GM12878 (cell line): ENCODE results near the gene ICA1. TPM values are rescaled to one million over a fixed set of nuclear protein-coding genes. Genes with fewer than 3 reads are reported as not detected.

Experiments
- ATAC-seq: fragments of 200-7000 bp; cut with Tn5 transposase; 3 replicates; pipeline ENCODE4 v1.9.1; 2020; ENCODE audit warnings: mild to moderate bottlenecking, moderate library complexity
- BruUV-seq: library from RNA; stranded (reverse); fragments of 400-500 nt; replicated peaks from 2 replicates; lab custom pipeline; 2021; lab: Mats Ljungman, UMichigan
- CTCF ChIA-PET: fragments of 300-600 bp; sonication (Branson Sonifier 250); formaldehyde crosslinking; extraction: SDS; loops from one replicate; lab custom pipeline; 2021; ENCODE audit warnings: inconsistent platforms; lab: Yijun Ruan, JAX
- POLR2A ChIA-PET: fragments of 350-600 bp; formaldehyde crosslinking; extraction: SDS; loops from one replicate; lab custom pipeline; 2021; ENCODE audit warnings: inconsistent platforms; lab: Charles Lee
- RAD21 ChIA-PET: fragments of 300-600 bp; sonication (Branson Sonifier 250); formaldehyde crosslinking; loops from one replicate; lab custom pipeline; 2023; ENCODE audit warnings: antibody characterized with exemption; ENCODE audit not compliant: unreplicated experiment; lab: Charles Lee
- SMC1A ChIA-PET: fragments of 300-600 bp; sonication (Branson Sonifier 250); formaldehyde crosslinking; loops from one replicate; lab custom pipeline; 2023; ENCODE audit not compliant: unreplicated experiment, uncharacterized antibody; lab: Charles Lee
- DNase-seq: peaks from one replicate; pipeline ENCODE4 v3.0.0-alpha.2; 2011; ENCODE audit warnings: low read depth, low spot score
- FAIRE-seq: peaks from 3 replicates; lab custom pipeline; 2011; peaks lifted over from hg19 to GRCh38; lab: Jason Lieb, UNC
- H2AFZ ChIP-seq: 2 replicates; pipeline ENCODE4 v1.6.0; 2011; ENCODE audit warnings: low read depth, low read length, control low read depth; ENCODE audit not compliant: control insufficient read depth
- H3K27ac ChIP-seq: 2 replicates; pipeline ENCODE4 v1.5.1; 2011; ENCODE audit warnings: control low read depth; ENCODE audit not compliant: control insufficient read depth, insufficient read depth
- H3K27me3 ChIP-seq, 2 experiments: replicated peaks in 1 of 2; 2 replicates each; pipeline versions ENCODE4 v1.6.0 to v1.6.1; 2011; ENCODE audit warnings: low read length in 1 of 2; ENCODE audit not compliant: control insufficient read depth in 2 of 2, insufficient read depth in 2 of 2
- H3K36me3 ChIP-seq, 2 experiments: 2 replicates each; pipeline ENCODE4 v1.5.1; 2011; ENCODE audit warnings: low read length in 1 of 2; ENCODE audit not compliant: control insufficient read depth in 2 of 2, insufficient read depth in 2 of 2
- H3K4me1 ChIP-seq: 2 replicates; pipeline ENCODE4 v1.6.1; 2011; ENCODE audit warnings: mild to moderate bottlenecking, low read length, moderate library complexity, mixed read lengths; ENCODE audit not compliant: control insufficient read depth, insufficient read depth
- H3K4me2 ChIP-seq: 2 replicates; pipeline ENCODE4 v1.6.0; 2011; ENCODE audit warnings: control low read depth; ENCODE audit not compliant: control insufficient read depth, insufficient read depth
- H3K4me3 ChIP-seq: fragments of 200-600 bp; sonication (generic); 2 replicates; pipeline ENCODE4 v1.5.1; 2016
- H3K79me2 ChIP-seq: 2 replicates; pipeline ENCODE4 v1.6.0; 2011; ENCODE audit warnings: low read length; ENCODE audit not compliant: control insufficient read depth, insufficient read depth
- H3K9ac ChIP-seq: 2 replicates; pipeline ENCODE4 v1.8.0; 2011; ENCODE audit warnings: low read length, control low read depth, mixed read lengths; ENCODE audit not compliant: control insufficient read depth, insufficient read depth
- H3K9me3 ChIP-seq: replicated peaks from 3 replicates; pipeline ENCODE4 v1.5.1; 2011; ENCODE audit warnings: mild to moderate bottlenecking, low read length; ENCODE audit not compliant: control insufficient read depth, insufficient read depth
- H4K20me1 ChIP-seq: 2 replicates; pipeline ENCODE4 v1.6.0; 2011; ENCODE audit not compliant: control insufficient read depth, insufficient read depth
- CREM ChIP-seq: IDR thresholded peaks from 2 replicates; pipeline ENCODE4 v1.6.1; 2014; ENCODE audit warnings: antibody characterized with exemption, low read depth
- EED ChIP-seq: sonication (generic); IDR thresholded peaks from 2 replicates; pipeline ENCODE4 v1.6.1; 2016; ENCODE audit warnings: antibody characterized with exemption, low read depth
- SPI1 ChIP-seq: IDR thresholded peaks from 2 replicates; pipeline ENCODE4 v1.6.1; 2011; ENCODE audit warnings: low read depth, mild to moderate bottlenecking, low read length, moderate library complexity, borderline replicate concordance; ENCODE audit not compliant: insufficient read depth
- ZNF592 ChIP-seq: fragments of 450-650 bp; IDR thresholded peaks from 2 replicates; pipeline ENCODE4 v1.6.1; 2017; ENCODE audit warnings: mild to moderate bottlenecking, moderate library complexity
- ZNF622 ChIP-seq: fragments of 450-650 bp; IDR thresholded peaks from 2 replicates; pipeline ENCODE4 v1.6.1; 2017; ENCODE audit warnings: mild to moderate bottlenecking, inconsistent platforms
- ZSCAN29 ChIP-seq: fragments of 450-650 bp; IDR thresholded peaks from 2 replicates; pipeline ENCODE4 v1.6.1; 2017; ENCODE audit warnings: mild to moderate bottlenecking, moderate library complexity
- WGBS: methylation state at CpG from one replicate; pipeline ENCODE4 v1.1.6; 2016; ENCODE audit warnings: low lambda C conversion rate; ENCODE audit not compliant: insufficient replicate concordance, insufficient coverage; ENCODE audit errors: missing lambda C conversion rate; 5-methylcytosine and 5-hydroxymethylcytosine counted together
- in situ Hi-C: fragments of 300-500 bp; cut with MboI; formaldehyde crosslinking; loops from 9 replicates; pipeline ENCODE4 v1.14.3; 2018; ENCODE audit warnings: mixed read lengths
- intact Hi-C: fragments of 100-400 bp; cut with micrococcal nuclease; formaldehyde crosslinking; loops from one replicate; pipeline ENCODE4 v1.14.2; 2022; ENCODE audit not compliant: unreplicated experiment
- polyA plus RNA-seq, 11 experiments: library from polyadenylated mRNA; depleted of rRNA in 4 of 11; unstranded in 6 of 11; stranded (reverse) in 5 of 11; fragments of >200 nt; fragmentation: Nextera tagmentation in 4 of 11; fragmentation: Illumina TruSeq in 1 of 11; extraction: Ambion mirVana in 4 of 11; extraction: Trizol in 1 of 11; gene quantifications; 1 replicate in 1 of 11; 2 replicates in 10 of 11; pipeline versions ENCODE4 v1.2.1 to v1.2.3, GENCODE V29; 2011 to 2016; ENCODE audit warnings: inconsistent platforms in 2 of 11, missing spikeins in 2 of 11, low read depth in 1 of 11
- total RNA-seq, 4 experiments: library from RNA; depleted of rRNA in 3 of 4; stranded (reverse); fragments of >200 nt in 3 of 4; fragmentation: Illumina TruSeq in 1 of 4; extraction: Trizol in 1 of 4; gene quantifications; 2 replicates each; pipeline versions ENCODE4 v1.2.1 to v1.2.3, GENCODE V29; 2013 to 2021
- TF ChIP-seq, protein P1 (sequence below): fragments of 450-650 bp; IDR thresholded peaks from 2 replicates; pipeline ENCODE4 v1.6.1; 2016; ENCODE audit warnings: mild to moderate bottlenecking, moderate library complexity, borderline replicate concordance

Gene ICA1
- total and polyA plus RNA-seq, 10 of the 15 experiments (the other 5 are each of a cell fraction or from before 2014, with no cell fraction given) = 1.3 to 35.1 (median 3.3) TPM

- peak; percentile 62; the same call in 1 of the 2 replicates for TF ChIP-seq ZNF592
- no peak for TF ChIP-seq ZNF622
- TF ChIP-seq SPI1 = peak; percentile 20; the same call in 1 of the 2 replicates
Observed at GRCh38 chr7:8131694-8132605, 130.0 kb downstream of the ICA1 start (continued).

- no peak for DNase-seq
- no peaks in the 10 kb centered on the region for H3K27me3 ChIP-seq
- peak overlapping the region; percentile 79; the same call in 1 of the 2 replicates for H3K9ac ChIP-seq
- H3K27ac ChIP-seq = peak overlapping the region; percentile 94
- FAIRE-seq = no peak
- in situ Hi-C loops (loop anchor here (25.0 kb wide), 1 partner anchor 1868 kb away; the partner anchor contains the start of gene CYTH3), intact Hi-C loops (loop anchor here (5.0 kb wide), 4 partner anchors 213 to 488 kb away; partner anchors contain the start of gene UMAD1)
- ChIA-PET POLR2A (interaction anchor here (0.5 to 7.7 kb wide), 5 partner anchors 11 to 161 kb away, joined by 3 to 133 read pairs (median 7); partner anchors contain the start of gene GLCCI1), CTCF (interaction anchor here (1.0 to 4.4 kb wide), 5 partner anchors 9 to 411 kb away, joined by 3 to 16 read pairs (median 5); no protein-coding TSS in a partner anchor), RAD21 (interaction anchor here (1.7 to 8.5 kb wide), 6 partner anchors 9 to 310 kb away, joined by 4 to 124 read pairs (median 23); partner anchors contain the start of gene GLCCI1), SMC1A (interaction anchor here (1.0 to 9.2 kb wide), 9 partner anchors 12 to 449 kb away, joined by 3 to 182 read pairs (median 4); partner anchors contain the start of gene GLCCI1)
- peaks cover 89% of the 10 kb centered on the region for H3K4me1 ChIP-seq
- no peaks in the 10 kb centered on the region for H4K20me1 ChIP-seq
- 53% methylated on average over 1 of the region's 1 CpG for WGBS
- ATAC-seq = no peak
- H3K36me3 ChIP-seq = no peaks in the 10 kb centered on the region
- H3K9me3 ChIP-seq = no peaks in the 10 kb centered on the region
- peak overlapping the region; percentile 97 for H3K4me2 ChIP-seq
- no TSS peak for BruUV-seq
- 0 out of 2 replicates have a peak overlapping the region, but pooled peaks have one; percentile 4 for H3K4me3 ChIP-seq
- H2AFZ ChIP-seq = no peak overlapping the region
- peaks cover 3% of the 10 kb centered on the region; the same call in 1 of the 2 replicates for H3K79me2 ChIP-seq
- TF ChIP-seq, protein P1, sequence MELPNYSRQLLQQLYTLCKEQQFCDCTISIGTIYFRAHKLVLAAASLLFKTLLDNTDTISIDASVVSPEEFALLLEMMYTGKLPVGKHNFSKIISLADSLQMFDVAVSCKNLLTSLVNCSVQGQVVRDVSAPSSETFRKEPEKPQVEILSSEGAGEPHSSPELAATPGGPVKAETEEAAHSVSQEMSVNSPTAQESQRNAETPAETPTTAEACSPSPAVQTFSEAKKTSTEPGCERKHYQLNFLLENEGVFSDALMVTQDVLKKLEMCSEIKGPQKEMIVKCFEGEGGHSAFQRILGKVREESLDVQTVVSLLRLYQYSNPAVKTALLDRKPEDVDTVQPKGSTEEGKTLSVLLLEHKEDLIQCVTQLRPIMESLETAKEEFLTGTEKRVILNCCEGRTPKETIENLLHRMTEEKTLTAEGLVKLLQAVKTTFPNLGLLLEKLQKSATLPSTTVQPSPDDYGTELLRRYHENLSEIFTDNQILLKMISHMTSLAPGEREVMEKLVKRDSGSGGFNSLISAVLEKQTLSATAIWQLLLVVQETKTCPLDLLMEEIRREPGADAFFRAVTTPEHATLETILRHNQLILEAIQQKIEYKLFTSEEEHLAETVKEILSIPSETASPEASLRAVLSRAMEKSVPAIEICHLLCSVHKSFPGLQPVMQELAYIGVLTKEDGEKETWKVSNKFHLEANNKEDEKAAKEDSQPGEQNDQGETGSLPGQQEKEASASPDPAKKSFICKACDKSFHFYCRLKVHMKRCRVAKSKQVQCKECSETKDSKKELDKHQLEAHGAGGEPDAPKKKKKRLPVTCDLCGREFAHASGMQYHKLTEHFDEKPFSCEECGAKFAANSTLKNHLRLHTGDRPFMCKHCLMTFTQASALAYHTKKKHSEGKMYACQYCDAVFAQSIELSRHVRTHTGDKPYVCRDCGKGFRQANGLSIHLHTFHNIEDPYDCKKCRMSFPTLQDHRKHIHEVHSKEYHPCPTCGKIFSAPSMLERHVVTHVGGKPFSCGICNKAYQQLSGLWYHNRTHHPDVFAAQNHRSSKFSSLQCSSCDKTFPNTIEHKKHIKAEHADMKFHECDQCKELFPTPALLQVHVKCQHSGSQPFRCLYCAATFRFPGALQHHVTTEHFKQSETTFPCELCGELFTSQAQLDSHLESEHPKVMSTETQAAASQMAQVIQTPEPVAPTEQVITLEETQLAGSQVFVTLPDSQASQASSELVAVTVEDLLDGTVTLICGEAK = no peak
- TF ChIP-seq ZSCAN29 = 0 out of 2 replicates have a peak, but pooled peaks have one; percentile 1
- peak; percentile 38; the same call in 1 of the 2 replicates for TF ChIP-seq EED
- TF ChIP-seq CREM = no peak
Observed at GRCh38 chr7:8130663-8131062, 131.3 kb downstream of the ICA1 start.
